ENCODE measurements around the gene QRFP. TPM values are rescaled to one million over a fixed set of nuclear protein-coding genes. Genes with fewer than 3 reads are reported as not detected.
A peak's percentile ranks its signal among the peaks of the same experiment; 100 is the strongest.

The QRFP gene
- total and polyA plus RNA-seq, 2 donors (not counting 1 experiment from before 2014, with no cell fraction given), result not detected

DNA sequence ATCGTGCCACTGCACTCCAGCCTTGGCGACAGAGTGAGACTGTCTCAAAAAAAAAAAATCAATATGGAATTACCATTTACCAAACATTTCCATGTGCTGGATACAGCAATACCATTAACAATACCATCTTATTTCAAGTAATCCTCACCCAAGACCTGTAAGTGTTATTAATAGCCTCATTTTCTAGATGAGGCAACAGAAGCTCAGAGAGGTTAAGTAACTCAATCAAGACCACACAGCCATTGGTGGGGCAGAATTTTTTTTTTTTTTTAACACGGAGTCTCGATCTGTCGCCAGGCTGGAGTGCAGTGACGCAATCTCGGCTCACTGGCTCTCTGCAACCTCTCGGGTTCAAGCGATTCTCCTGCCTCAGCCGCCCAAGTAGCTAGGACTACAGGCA is 46.1 kb upstream of the QRFP start:
- DNase-seq (ENCODE audit: low read depth in 2 of 2), result no peak
- Histone ChIP-seq H3K27ac (ENCODE audit: insufficient read depth, low read length) (no peak overlapping the region), H4K20me1 (ENCODE audit: control insufficient read depth, extremely low read depth, insufficient read depth, low read length) (no peaks in the 10 kb centered on the region), H3K4me3 (replicated peaks in 1 of 4; ENCODE audit: control extremely low read depth in 1 of 4, insufficient read depth in 1 of 4, low read depth in 3 of 4, low read length in 4 of 4) (no peak overlapping the region), H3K4me2 (ENCODE audit: extremely low read depth, insufficient read depth, low read length) (no peak overlapping the region), H3K36me3 (ENCODE audit: control insufficient read depth, insufficient read depth, low read length) (no peaks in the 10 kb centered on the region), H3K79me2 (ENCODE audit: control insufficient read depth, insufficient read depth, low read length) (no peaks in the 10 kb centered on the region), H2AFZ (ENCODE audit: low read length) (no peak overlapping the region), H3K4me1 (ENCODE audit: control insufficient read depth, extremely low read depth, insufficient read depth, low read length) (peaks cover 4% of the 10 kb centered on the region), H3K27me3 (ENCODE audit: control insufficient read depth, insufficient read depth, low read length) (peaks cover 23% of the 10 kb centered on the region), H3K9ac (ENCODE audit: insufficient read depth, low read length) (no peak overlapping the region), H3K9me3 (ENCODE audit: control insufficient read depth, insufficient read depth, low read depth, low read length) (no peaks in the 10 kb centered on the region)
- TF ChIP-seq CTCF (conservative IDR thresholded peaks at IDR 0.05 in 1 of 2, IDR thresholded peaks at IDR 0.05 in 1 of 2; ENCODE audit: low read depth in 1 of 2, low read length in 2 of 2) (no peak), EZH2 (IDR thresholded peaks at IDR 0.05; ENCODE audit: low read length, missing control alignments) (no peak)

DNA sequence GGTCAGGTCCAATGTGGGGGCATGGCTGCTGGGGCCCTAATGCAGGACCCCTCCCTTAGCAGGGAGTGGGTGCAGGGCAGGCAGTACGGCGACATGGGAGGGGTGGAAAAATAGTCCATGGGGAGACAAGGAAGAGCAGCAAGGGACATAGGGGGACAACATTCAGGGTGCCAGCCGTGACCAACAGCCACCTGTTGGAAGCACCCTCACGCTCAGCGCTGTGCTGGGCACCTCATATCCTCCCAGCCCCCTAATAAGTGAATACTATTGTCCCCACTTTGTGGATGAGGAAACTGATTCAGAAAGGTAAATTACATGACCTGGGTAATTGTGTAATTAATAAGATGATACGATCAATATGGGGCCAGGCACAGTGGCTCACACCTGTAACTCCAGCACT is 45.5 kb upstream of the QRFP start:
- Histone ChIP-seq H3K27ac (ENCODE audit: insufficient read depth, low read length) (no peak overlapping the region), H2AFZ (ENCODE audit: low read length) (no peak overlapping the region), H3K4me1 (ENCODE audit: control insufficient read depth, extremely low read depth, insufficient read depth, low read length) (peaks cover 5% of the 10 kb centered on the region), H4K20me1 (ENCODE audit: control insufficient read depth, extremely low read depth, insufficient read depth, low read length) (no peaks in the 10 kb centered on the region), H3K4me3 (replicated peaks in 1 of 4; ENCODE audit: control extremely low read depth in 1 of 4, insufficient read depth in 1 of 4, low read depth in 3 of 4, low read length in 4 of 4) (no peak overlapping the region), H3K9me3 (ENCODE audit: control insufficient read depth, insufficient read depth, low read depth, low read length) (no peaks in the 10 kb centered on the region), H3K36me3 (ENCODE audit: control insufficient read depth, insufficient read depth, low read length) (no peaks in the 10 kb centered on the region), H3K27me3 (ENCODE audit: control insufficient read depth, insufficient read depth, low read length) (peaks cover 23% of the 10 kb centered on the region), H3K79me2 (ENCODE audit: control insufficient read depth, insufficient read depth, low read length) (no peaks in the 10 kb centered on the region), H3K9ac (ENCODE audit: insufficient read depth, low read length) (no peak overlapping the region), H3K4me2 (ENCODE audit: extremely low read depth, insufficient read depth, low read length) (no peak overlapping the region)
- no peak for TF ChIP-seq CTCF (conservative IDR thresholded peaks at IDR 0.05 in 1 of 2, IDR thresholded peaks at IDR 0.05 in 1 of 2; ENCODE audit: low read depth in 1 of 2, low read length in 2 of 2)
- no peak for TF ChIP-seq EZH2 (IDR thresholded peaks at IDR 0.05; ENCODE audit: low read length, missing control alignments)
- no peak for DNase-seq (ENCODE audit: low read depth in 2 of 2)

DNA sequence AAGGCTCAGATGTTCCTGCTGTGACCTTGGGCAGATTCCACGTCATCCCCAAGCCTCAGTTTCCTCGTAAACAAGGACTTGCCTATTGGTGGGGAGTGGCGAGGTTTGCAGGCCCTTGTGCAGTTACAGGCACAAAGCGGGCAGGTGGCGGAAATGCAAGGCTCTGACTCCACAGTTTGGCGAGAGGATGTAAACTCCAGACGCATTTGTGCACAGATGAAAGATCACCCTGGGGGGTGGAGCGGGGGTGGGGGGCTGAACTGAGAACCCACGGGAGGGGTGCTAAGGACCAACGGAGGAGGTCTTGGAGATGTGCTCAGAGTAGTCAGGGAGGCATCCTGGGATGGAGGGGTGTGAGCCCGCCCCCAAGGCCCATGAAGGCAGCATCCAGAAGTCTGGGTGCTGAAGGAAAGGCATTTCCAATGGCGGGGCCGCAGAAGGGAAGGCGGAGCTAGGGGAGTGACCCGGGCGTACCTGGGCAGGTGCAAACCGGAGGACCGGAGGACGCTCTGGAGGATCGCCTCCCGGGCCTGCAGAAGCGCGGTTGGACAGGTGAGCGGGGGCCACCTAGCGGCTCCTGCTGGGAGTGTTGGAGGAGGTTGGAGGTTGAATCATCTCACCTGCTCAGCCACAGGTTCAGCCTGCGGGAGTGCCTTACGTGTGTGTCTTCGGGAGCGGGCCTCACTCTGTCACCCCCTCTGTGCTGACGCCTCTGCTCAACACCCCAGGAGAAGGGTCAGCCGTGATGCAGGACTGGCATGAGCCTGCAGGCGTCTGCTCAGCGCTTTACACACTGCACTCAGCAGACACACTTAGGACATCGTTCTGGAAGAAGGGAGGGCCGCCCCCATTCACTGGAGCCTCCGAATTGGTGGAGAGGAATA is 44.3 kb upstream of the QRFP start:
- TF ChIP-seq CTCF (conservative IDR thresholded peaks at IDR 0.05 in 1 of 2, IDR thresholded peaks at IDR 0.05 in 1 of 2; ENCODE audit: low read depth in 1 of 2, low read length in 2 of 2) (peak; percentile 70 to 82), EZH2 (IDR thresholded peaks at IDR 0.05; ENCODE audit: low read length, missing control alignments) (peak; percentile 2)
- peak; percentile 23 to 31 for DNase-seq (ENCODE audit: low read depth in 2 of 2)
- Histone ChIP-seq H3K27me3 (ENCODE audit: control insufficient read depth, insufficient read depth, low read length) (peaks cover 23% of the 10 kb centered on the region), H3K4me3 (replicated peaks in 1 of 4; ENCODE audit: control extremely low read depth in 1 of 4, insufficient read depth in 1 of 4, low read depth in 3 of 4, low read length in 4 of 4) (no peak overlapping the region), H4K20me1 (ENCODE audit: control insufficient read depth, extremely low read depth, insufficient read depth, low read length) (no peaks in the 10 kb centered on the region), H3K9me3 (ENCODE audit: control insufficient read depth, insufficient read depth, low read depth, low read length) (no peaks in the 10 kb centered on the region), H3K79me2 (ENCODE audit: control insufficient read depth, insufficient read depth, low read length) (no peaks in the 10 kb centered on the region), H3K9ac (ENCODE audit: insufficient read depth, low read length) (no peak overlapping the region), H3K4me2 (ENCODE audit: extremely low read depth, insufficient read depth, low read length) (no peak overlapping the region), H2AFZ (ENCODE audit: low read length) (no peak overlapping the region), H3K27ac (ENCODE audit: insufficient read depth, low read length) (no peak overlapping the region), H3K4me1 (ENCODE audit: control insufficient read depth, extremely low read depth, insufficient read depth, low read length) (peaks cover 15% of the 10 kb centered on the region), H3K36me3 (ENCODE audit: control insufficient read depth, insufficient read depth, low read length) (no peaks in the 10 kb centered on the region)

All from fibroblast of lung (primary cell).